ENCODE data around the gene FAM177A1.
"Not testable (repeated sequence)": the region's sequence is repeated elsewhere in the genome, so short reads cannot be mapped to it uniquely, and the experiment has no call there.

FAM177A1 gene, protein sequence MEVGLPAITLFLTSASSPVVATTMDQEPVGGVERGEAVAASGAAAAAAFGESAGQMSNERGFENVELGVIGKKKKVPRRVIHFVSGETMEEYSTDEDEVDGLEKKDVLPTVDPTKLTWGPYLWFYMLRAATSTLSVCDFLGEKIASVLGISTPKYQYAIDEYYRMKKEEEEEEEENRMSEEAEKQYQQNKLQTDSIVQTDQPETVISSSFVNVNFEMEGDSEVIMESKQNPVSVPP

DNA sequence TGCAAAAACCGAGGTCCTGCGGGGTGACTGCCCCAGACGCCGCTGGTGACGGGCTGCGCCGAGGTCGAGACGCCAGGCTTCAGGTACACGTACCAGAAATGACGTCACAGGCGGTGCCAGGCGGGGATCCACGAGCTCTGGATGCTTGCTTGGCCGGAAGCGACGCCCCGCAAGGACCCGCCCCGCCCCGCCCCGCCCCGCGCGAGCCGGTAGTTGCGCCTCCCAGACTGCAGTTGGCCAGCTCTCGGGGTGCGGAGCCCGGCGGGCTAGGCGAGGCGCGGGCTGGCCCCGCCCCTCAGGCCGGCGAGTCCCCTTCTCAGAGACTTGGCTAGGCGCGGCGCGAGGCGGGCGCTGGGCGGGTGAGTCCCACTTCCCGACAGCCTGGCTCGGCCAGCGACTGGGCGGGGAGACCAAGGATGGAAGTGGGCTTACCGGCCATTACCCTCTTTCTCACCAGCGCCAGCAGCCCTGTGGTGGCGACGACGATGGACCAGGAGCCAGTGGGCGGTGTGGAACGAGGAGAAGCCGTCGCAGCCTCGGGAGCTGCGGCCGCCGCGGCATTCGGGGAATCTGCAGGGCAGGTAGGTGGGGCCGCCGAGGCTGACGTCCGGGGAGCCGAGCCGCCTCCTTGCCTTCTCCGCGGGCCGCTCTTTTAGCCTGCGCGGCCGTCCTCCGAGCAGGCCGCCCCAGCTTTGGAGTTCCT is at the start of gene FAM177A1:
FAM177A1 (plus strand) TSS at position 225 of the 703 bp plus-strand sequence; CDS start at position 417, 192 bp downstream.
- DNase-seq (ENCODE audit: low read depth in 2 of 2), result peak; percentile 99 to 100

DNA sequence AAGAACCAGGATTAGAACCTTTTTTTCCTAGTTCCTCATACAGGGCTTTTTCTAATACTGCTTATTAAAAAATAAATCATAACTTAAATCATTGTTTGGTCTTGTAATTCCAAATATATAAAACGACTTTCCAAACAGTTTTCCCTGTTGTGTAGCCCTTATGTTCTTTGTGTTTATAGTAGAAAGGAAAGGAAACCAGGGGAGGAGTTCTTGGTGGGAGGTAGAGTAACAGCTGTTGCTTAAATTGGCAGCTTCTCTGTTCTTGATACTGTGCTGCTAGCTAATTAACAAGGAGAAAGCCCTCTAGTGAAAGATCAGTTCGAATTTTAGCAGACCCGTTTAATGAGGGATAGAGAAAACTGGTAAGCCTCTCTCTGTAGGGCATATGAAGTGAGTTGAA is 48.3 kb upstream of the FAM177A1 start:
- DNase-seq (ENCODE audit: low read depth in 2 of 2), result no peak

DNA sequence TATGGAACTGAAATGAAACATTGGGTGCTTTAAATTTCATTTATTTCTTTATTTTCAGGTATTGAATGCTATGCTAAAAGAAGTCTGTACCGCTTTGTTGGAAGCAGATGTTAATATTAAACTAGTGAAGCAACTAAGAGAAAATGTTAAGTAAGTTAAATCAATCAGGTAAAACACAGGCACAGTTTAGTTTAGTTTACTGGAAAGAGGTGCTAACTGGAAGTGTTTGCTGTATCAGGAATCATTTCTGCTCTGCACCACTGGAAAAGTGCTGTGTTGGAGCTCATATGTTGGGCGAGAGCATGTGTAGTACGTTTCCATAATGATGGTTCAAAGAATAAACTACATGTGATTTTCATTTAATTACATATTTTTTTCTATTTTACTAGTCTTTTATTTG is 46.6 kb upstream of the FAM177A1 start:
- no peak for DNase-seq (ENCODE audit: low read depth in 2 of 2)

DNA sequence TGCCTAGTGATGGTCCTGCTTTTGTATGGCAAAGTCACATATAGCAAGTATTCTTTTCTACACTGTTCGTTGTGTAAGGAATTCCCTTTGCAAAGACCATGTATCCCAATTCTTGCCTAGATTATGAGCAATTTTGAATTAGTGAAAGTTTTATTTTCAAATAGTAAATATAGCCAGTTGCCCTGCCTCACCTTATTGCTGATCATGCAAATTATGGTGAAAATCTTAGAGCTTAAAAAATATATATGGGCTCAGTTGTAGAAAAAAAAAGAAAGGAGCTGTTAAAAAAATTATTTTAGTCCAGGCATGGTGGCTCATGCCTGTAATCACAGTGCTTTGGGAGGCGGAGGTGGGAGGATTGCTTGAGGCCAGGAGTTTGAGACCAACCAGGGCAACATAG is 44.5 kb upstream of the FAM177A1 start:
- no peak for DNase-seq (ENCODE audit: low read depth in 2 of 2)

DNA sequence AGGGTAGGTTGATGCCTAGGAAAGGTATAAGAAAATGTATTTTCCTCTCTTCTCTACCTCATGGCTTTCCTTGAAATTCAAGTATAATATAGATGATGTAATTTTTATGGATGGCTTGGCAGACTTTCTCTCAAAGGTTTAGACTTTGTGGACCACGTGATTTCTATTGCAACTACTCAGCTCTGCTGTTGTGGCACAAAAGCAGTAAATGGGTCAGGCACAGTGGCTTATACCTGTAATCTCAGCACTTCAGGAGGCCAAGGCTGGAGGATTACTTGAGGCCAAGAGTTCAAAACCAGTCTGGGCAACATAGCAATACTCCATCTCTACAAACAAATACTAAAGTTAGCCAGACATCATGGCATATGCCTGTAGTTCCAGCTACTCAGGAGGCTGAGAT is 41.2 kb upstream of the FAM177A1 start:
- DNase-seq (ENCODE audit: low read depth in 2 of 2), result no peak

DNA sequence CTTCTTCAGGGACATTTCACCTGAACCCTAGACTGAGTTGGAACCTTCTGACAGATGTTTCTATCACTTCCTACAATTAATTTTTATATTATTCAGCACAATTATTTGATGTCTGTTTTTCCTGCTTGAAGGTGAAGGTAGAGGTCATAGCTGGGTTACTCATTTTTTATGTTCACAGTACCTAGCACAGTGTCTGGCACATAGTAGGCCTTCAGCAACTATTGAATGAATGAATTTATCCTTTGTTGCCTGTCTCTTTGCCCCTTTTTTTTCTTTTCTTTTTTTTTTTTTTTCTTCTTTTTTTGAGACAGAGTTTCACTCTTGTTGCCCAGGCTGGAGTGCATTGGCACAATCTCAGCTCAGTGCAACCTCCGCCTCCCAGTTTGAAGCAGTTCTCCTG is 29.5 kb upstream of the FAM177A1 start:
- no peak for DNase-seq (ENCODE audit: low read depth in 2 of 2)

DNA sequence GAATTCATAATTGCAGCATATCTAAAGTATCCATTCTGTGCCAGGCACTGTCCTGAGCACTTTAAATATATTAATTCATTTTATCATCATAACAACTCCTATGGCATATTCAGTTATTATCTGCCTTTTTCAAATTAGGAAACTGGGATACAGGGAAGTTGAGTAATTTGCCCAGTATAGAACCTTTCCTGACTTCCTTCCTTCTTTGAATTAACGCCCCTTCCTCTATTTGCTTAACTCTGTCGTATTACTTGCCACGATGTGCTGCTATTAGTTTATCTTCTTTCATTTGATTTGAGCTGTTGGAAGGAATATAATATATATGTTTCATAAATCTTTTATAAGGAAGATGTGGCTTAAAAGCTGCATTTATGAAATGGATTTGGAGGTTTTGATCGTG is 25.4 kb upstream of the FAM177A1 start:
- no peak for DNase-seq (ENCODE audit: low read depth in 2 of 2)

DNA sequence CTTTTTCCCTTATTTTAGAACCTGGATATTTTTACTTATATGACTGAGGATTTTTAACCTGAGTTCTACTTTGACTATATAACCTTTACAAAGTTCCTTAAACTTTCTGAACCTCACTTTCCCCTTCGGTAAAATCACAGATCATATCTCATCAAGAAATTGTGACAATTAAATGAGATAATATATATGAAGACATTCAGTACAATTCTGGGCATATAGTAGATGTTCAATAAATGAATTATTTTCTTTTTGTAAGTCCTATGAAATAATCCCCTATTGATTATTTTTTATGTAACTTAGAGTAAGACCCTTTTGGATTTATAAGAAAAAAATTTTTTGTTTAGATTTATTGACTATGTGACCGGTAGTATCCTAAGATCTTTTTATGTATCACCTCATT is 17.6 kb upstream of the FAM177A1 start:
- no peak for DNase-seq (ENCODE audit: low read depth in 2 of 2)

DNA sequence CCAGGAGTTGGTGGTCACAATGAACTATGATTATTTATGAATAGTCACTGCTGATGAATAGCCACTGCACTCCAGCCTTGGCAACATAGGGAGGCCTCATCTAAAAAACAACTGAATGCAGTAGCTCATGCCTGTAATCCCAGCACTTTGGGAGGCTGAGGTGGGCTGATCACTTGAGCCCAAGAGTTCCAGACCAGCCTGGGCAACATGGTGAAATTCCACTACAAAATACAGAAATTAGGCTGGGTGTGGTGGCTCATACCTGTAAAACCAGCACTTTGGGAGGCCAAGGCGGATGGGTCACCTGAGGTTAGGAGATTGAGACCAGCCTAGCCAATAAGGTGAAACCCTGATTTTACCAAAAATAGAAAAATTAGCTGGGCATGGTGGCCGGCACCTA is 13.5 kb upstream of the FAM177A1 start:
- DNase-seq (ENCODE audit: low read depth in 2 of 2), result no peak

DNA sequence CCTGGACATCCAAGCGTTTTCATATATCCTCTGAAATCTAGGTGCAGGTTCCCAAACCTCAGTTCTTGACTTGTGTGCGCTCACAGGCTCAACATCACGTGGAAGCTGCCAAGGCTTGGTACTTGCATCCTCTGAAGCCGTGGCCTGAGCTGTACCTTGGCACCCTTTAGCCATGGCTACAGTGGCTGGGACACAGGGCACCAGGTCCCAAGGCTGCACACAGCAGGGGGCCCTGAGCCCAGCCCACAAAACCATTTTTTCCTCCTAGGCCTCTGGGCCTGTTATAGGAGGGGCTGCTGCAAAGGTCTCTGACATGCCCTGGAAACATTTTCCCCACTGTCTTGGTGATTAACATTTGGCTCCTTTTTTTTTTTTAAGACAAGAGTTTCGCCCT is 11.6 kb upstream of the FAM177A1 start:
- DNase-seq (ENCODE audit: low read depth in 2 of 2), result no peak

DNA sequence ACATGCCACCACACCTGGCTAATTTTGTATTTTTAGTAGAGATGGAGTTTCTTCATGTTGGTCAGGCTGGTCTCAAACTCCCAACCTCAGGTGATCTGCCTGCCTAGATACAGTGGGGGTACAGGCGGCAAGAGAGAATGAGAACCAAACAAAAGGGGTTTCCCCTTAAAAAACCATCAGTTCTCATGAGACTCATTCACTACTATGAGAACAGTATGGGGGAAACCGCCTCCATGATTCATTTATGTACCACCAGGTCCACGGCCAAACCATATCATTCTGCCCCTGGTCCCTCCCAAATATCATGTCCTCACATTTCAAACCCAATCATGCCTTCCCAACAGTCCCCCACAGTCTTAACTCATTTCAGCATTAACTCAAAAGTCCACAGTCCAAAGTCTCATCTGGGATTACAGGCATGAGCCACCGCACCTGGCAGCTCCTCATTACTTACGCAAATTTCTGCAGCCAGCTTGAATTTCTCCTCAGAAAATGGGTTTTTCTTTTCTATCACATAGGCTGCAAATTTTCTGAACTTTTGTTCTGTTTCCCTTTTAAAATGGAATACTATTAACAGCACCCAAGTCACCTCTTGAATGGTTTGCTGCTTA is 11.0 kb upstream of the FAM177A1 start:
- DNase-seq (ENCODE audit: low read depth in 2 of 2), result not testable (repeated sequence)

DNA sequence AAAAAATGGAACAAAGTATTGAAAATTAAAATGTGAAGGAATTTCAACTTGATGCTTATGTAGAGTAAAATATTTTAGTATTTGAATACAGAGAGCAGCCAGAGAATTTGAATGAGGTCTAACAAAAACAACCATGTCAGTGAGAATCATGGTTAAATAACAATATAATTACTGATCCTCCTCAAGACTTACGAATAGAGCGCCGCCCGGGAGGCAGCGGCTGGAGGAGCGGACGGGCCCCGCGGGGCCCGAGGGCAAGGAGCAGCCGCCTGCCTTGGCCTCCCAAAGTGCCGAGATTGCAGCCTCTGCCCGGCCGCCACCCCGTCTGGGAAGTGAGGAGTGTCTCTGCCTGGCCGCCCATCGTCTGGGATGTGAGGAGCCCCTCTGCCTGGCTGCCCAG is 7.8 kb upstream of the FAM177A1 start:
- not testable (repeated sequence) for DNase-seq (ENCODE audit: low read depth in 2 of 2)

DNA sequence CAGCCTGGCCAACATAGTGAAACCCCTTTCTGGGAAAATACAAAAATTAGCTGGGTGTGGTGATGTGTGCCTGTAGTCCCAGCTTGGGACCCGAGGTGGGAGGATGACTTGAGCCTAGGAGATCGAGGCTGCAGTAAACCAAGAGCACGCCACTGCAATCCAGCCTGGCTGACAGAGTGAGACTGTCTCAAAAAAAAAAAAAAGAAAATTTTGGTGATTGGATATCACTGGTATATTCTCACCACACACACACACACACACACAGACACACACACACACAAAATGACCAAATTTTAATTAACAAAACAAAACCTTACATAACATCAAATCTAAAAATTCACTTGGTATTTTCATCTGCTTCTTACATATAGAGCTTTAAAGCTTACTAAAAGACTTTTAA is 3.4 kb upstream of the FAM177A1 start:
- DNase-seq (ENCODE audit: low read depth in 2 of 2), result no peak

DNA sequence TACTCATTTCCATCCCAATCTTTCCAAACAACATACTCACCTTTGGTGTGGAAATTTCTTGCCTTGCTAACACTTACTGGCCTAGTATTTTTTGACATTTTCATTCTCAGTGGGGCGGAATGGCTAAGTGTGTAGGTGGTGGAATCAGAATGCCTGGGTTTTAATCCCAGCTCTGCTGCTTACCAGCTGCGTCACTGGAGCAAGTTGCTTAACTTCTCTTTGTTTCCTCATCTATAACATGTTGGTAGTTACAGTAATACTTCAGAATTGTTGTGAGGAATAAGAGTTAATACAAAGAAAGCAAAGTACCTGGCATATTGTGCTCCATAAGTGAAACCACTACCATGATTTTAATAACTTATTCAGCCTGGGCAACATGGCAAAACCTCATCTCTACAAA is 3.0 kb upstream of the FAM177A1 start:
- DNase-seq (ENCODE audit: low read depth in 2 of 2), result no peak

DNA sequence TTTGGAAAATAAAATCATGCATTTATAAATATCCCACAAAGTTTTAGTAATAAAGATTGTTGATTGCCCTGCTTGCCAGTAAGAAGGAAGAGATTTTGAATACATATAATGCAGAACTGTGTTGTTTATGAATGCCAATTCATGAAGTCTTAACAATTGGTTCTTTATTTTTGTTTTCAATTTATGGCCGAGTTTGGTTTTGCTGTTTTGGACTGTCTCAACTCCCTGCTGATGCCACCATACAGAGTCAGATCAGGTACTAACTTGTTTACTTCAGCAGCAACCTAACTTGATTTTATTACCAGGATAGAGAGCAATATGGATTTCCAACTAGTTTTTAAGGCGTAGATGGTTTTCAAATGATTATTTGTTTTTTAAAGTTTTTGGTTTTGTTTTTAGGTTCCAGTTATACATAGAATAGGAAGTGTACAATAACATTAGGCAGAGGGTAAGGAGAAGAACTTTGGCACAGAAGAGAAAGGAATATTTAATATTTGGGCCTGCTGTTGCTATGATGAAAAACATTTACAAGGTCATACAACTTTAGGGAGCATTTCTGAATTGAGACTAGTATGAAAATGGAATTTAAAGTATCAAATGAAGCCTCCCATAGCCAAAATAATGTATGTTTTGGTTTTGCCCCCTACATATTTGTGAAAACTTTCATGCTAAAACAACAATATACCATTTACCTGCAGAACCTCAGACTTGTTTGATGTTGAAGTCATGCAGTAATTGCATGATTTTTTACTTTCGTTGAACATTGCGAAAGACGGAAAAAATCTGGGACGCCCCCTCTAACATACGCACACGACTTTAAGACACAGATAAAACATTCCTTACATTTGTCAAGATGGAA is 904 bp upstream of the FAM177A1 start:
- DNase-seq (ENCODE audit: low read depth in 2 of 2), result no peak

DNA sequence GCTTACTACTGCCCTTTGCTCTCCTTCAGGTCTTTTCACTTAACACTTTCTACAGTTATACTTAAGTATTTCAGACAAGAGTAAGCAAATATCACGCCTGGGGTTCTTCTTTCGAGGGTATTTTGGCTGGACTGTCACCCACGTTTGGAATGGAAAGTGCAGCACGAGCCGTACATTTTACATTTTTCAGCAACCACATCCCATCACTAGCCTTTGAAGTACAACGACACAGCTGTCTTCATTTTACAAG is 349 bp upstream of the FAM177A1 start:
- DNase-seq (ENCODE audit: low read depth in 2 of 2), result no peak

DNA sequence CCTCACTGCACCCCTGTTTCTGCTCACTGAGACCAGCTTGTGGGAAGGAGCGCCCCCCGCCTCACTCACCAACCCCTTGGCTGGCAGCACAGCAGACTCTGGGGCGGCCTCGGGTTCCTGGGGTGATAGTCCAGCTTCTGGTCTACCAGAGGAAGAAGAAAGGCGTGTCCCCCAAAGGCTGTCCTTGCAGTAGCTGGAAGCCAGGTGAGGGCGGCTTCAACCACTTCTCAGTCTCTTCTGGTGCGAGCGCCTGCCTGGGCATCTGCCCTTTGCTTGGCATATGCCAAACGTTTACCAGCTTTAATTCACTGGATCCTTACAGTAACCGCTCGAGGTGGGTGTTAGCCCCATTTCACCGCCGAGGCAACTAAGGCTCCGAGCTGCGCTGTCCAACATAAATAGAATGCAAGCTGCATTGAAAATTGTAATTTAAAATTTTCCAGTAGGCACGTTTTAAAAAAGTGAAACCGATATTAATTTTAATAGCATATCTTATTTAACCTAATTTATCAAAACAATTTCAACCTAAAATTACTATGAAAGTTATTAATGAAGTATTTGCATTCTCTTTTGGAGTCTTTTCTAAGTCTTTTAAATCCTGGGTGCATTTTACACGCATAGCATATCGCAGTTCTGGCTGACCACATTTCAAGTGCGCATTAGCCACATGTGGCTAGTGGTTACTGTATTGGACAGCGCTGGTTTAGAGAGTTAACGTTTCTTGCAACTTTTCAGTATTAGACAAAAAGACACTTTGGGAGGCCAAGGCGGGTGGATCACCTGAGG is 872 bp downstream of the FAM177A1 start:
- no peak for DNase-seq (ENCODE audit: low read depth in 2 of 2)

DNA sequence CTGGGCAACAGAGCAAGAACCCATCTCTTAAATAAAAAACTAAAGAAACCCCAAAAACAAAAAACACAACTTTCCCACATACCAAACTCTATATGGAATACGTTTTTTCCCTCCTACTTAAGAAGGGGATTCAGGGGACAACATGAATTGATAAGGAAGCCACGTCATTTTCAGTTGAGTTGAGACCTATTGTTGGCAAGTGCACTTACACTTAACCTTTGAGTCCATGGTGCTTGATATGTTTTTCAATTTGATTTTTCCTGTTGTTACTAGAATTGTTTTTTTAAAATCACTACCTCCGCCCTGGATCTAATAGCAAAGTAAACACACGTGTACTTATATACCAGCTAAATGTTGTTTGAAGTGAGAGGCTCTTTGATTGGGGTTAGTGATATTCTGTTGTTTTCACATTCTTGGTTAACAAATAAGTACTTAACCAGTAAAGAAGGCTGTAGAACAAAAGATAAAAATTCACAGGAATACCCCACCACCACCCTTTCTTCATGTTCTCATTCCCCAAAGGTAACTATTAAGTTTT is 2.0 kb downstream of the FAM177A1 start:
- no peak for DNase-seq (ENCODE audit: low read depth in 2 of 2)

DNA sequence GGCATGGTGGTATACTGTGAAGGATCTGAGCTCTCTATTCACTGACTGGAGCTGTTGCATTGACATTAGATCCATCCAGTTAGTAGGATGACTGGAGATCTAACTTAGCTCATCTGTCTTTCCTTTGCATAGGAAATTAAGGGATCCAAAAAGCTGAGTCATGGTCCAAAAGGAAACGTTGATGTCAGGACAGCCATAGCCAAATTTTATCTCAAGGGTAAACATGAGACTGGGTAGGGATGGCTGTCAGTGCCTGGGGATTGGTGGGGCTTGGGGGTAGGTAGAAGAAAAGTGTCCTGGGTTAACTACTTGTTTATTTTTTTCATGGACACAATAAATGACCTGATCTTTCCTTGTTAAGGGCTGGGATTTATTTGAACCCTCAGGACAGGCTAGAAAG is 4.6 kb downstream of the FAM177A1 start:
- no peak for DNase-seq (ENCODE audit: low read depth in 2 of 2)

DNA sequence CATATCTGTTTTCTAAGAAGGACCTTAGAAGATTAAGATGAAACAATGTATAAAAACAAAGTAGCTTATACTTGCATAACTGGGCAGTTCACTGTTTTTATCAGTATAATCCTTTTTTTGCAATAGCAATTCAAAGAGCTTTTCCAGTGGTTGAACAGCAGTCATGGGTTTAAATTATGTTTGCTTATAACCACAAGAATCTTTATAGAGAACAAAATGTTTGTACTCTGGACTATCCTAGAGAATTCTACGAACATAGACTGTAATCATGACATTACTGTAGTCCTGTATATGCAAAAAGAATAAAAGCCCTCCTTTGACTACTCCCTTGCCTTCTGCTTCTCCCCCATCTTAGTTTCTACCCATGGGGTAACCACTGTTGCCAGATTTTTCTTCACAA is 5.7 kb downstream of the FAM177A1 start:
- no peak for DNase-seq (ENCODE audit: low read depth in 2 of 2)

DNA sequence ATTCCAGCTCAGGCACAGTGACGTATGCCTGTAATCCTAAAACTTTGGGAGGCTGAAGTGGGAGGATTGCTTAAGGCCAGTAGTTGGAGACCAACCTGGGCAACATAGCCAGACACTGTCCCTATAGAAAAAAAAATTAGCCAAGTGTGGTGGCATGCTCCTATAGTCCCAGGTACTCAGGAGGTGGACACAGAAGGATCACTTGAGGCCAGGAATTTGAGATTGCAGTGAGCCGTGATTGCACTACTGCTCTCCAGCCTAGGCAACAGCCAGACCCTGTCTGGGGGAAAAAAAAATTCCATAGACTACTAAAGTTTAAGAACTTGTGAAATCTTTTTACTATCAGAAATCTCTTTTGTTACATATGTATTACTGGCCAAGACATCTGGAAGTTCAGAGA is 6.6 kb downstream of the FAM177A1 start:
- no peak for DNase-seq (ENCODE audit: low read depth in 2 of 2)

All from stimulated activated CD8-positive, alpha-beta memory T cell treated with anti-CD3 and anti-CD28 coated beads, Interleukin-15, amount 100 ng/mL, for 48 hours (primary cell).